H1 (cell line): ENCODE results near the gene PKD1L1. TPM values are rescaled to one million over a fixed set of nuclear protein-coding genes. Genes with fewer than 3 reads are reported as not detected.

Experiments
- CTCF ChIA-PET: fragments of 300-600 bp; sonication (Branson Sonifier 250); formaldehyde crosslinking; loops from one replicate; lab custom pipeline; 2021; ENCODE audit not compliant: partially characterized antibody; lab: Charles Lee
- POLR2A ChIA-PET: fragments of 300-600 bp; sonication (Branson Sonifier 250); formaldehyde crosslinking; loops from one replicate; lab custom pipeline; 2021; ENCODE audit warnings: inconsistent platforms; ENCODE audit not compliant: partially characterized antibody; lab: Charles Lee
- DNase-seq, 2 experiments: peaks; one replicate each; pipeline versions ENCODE4 v3.0.0 to v3.0.0-alpha.2; 2010 to 2022; ENCODE audit warnings: low spot score in 2 of 2, low read depth in 1 of 2, mixed read lengths in 1 of 2
- FAIRE-seq: peaks from 2 replicates; lab custom pipeline; 2011; peaks lifted over from hg19 to GRCh38; lab: Jason Lieb, UNC
- H2AFZ ChIP-seq: 2 replicates; pipeline ENCODE4 v1.8.1; 2012; ENCODE audit warnings: low read length, inconsistent platforms
- H2AK5ac ChIP-seq: 2 replicates; pipeline ENCODE4 v1.6.1; 2013; ENCODE audit warnings: low read depth, low read length
- H2BK120ac ChIP-seq: replicated peaks from 2 replicates; pipeline ENCODE3; 2013; ENCODE audit warnings: low read depth, low read length, inconsistent platforms
- H2BK12ac ChIP-seq: 2 replicates; pipeline ENCODE4 v1.6.1; 2013; ENCODE audit warnings: low read depth, low read length
- H2BK15ac ChIP-seq: 2 replicates; pipeline ENCODE4 v1.6.1; 2013; ENCODE audit warnings: low read length
- H2BK20ac ChIP-seq: 2 replicates; pipeline ENCODE4 v1.6.1; 2013; ENCODE audit warnings: low read length
- H2BK5ac ChIP-seq: 2 replicates; pipeline ENCODE4 v1.6.1; 2013; ENCODE audit warnings: low read depth, low read length
- H3K14ac ChIP-seq: 2 replicates; pipeline ENCODE4 v1.6.1; 2013; ENCODE audit warnings: inconsistent platforms; ENCODE audit not compliant: insufficient read length
- H3K18ac ChIP-seq: 2 replicates; pipeline ENCODE4 v1.6.1; 2013; ENCODE audit warnings: low read length; ENCODE audit errors: extremely low read depth
- H3K23ac ChIP-seq: 2 replicates; pipeline ENCODE4 v1.6.1; 2013; ENCODE audit warnings: inconsistent platforms; ENCODE audit not compliant: insufficient read length
- H3K23me2 ChIP-seq: 2 replicates; pipeline ENCODE4 v1.6.1; 2013; ENCODE audit warnings: low read depth, low read length
- H3K27ac ChIP-seq: 2 replicates; pipeline ENCODE4 v1.6.1; 2011; ENCODE audit warnings: low read depth, low read length, inconsistent platforms
- H3K27me3 ChIP-seq, 4 experiments: replicated peaks in 1 of 4; 1 replicate in 1 of 4; 2 replicates in 3 of 4; pipeline versions ENCODE4 v1.6.1 to v1.8.1; 2011 to 2013; ENCODE audit warnings: low read length in 3 of 4, mild to moderate bottlenecking in 3 of 4, inconsistent platforms in 2 of 4, mixed read lengths in 2 of 4, moderate library complexity in 1 of 4; ENCODE audit not compliant: control insufficient read depth in 3 of 4, insufficient read depth in 3 of 4; ENCODE audit errors: extremely low read depth in 1 of 4
- H3K36me3 ChIP-seq, 4 experiments: 2 replicates each; pipeline versions ENCODE4 v1.6.1 to v1.8.1; 2011 to 2013; ENCODE audit warnings: mild to moderate bottlenecking in 4 of 4, low read length in 3 of 4, moderate library complexity in 2 of 4, control low read depth in 1 of 4, inconsistent platforms in 1 of 4; ENCODE audit not compliant: insufficient read depth in 4 of 4, control insufficient read depth in 2 of 4
- H3K4ac ChIP-seq: replicated peaks from 2 replicates; pipeline ENCODE3; 2013; ENCODE audit warnings: low read length, low read depth, mixed read lengths, inconsistent platforms; ENCODE audit not compliant: insufficient read length
- H3K4me1 ChIP-seq, 4 experiments: replicated peaks in 1 of 4; 1 replicate in 1 of 4; 2 replicates in 3 of 4; pipeline versions ENCODE4 v1.6.1 to v1.8.1; 2011 to 2013; ENCODE audit warnings: low read length in 3 of 4, inconsistent platforms in 2 of 4, mixed read lengths in 1 of 4; ENCODE audit not compliant: insufficient read depth in 4 of 4, control insufficient read depth in 3 of 4
- H3K4me2 ChIP-seq, 2 experiments: 2 replicates each; pipeline versions ENCODE4 v1.6.1 to v1.8.1; 2011 to 2013; ENCODE audit warnings: low read depth in 2 of 2, low read length in 2 of 2, control low read depth in 1 of 2, inconsistent platforms in 1 of 2, mild to moderate bottlenecking in 1 of 2; ENCODE audit not compliant: insufficient read depth in 1 of 2
- H3K4me3 ChIP-seq, 4 experiments: fragments of 200-600, 300-600 bp in 1 of 4; sonication (generic), shearing (Covaris generic), sonication (Bioruptor Twin) in 1 of 4; 2 replicates each; pipeline versions ENCODE4 v1.5.1 to v1.8.1; 2011 to 2016; ENCODE audit warnings: low read length in 4 of 4, low read depth in 3 of 4, control low read depth in 2 of 4, inconsistent platforms in 2 of 4, mild to moderate bottlenecking in 2 of 4, mixed read lengths in 1 of 4, moderate library complexity in 1 of 4; ENCODE audit not compliant: insufficient read depth in 2 of 4; ENCODE audit errors: extremely low read depth in 1 of 4
- H3K56ac ChIP-seq: replicated peaks from 2 replicates; pipeline ENCODE3; 2013; ENCODE audit warnings: low read depth, mild to moderate bottlenecking, mixed read lengths, low read length, inconsistent platforms; ENCODE audit not compliant: insufficient read length
- H3K79me1 ChIP-seq: 2 replicates; pipeline ENCODE4 v1.6.1; 2013; ENCODE audit warnings: low read depth, low read length, control low read depth
- H3K79me2 ChIP-seq, 2 experiments: 2 replicates each; pipeline versions ENCODE4 v1.6.1 to v1.8.1; 2012 to 2013; ENCODE audit warnings: low read length in 2 of 2, mild to moderate bottlenecking in 2 of 2, inconsistent platforms in 1 of 2; ENCODE audit not compliant: insufficient read depth in 2 of 2, control insufficient read depth in 1 of 2
- H3K9ac ChIP-seq, 4 experiments: replicated peaks in 1 of 4; 1 replicate in 1 of 4; 2 replicates in 3 of 4; pipeline versions ENCODE4 v1.6.1 to v1.8.1; 2011 to 2013; ENCODE audit warnings: low read depth in 3 of 4, low read length in 3 of 4, control low read depth in 2 of 4, mild to moderate bottlenecking in 2 of 4, moderate library complexity in 2 of 4, inconsistent platforms in 1 of 4; ENCODE audit errors: extremely low read depth in 1 of 4
- H3K9me3 ChIP-seq, 2 experiments: 2 replicates each; pipeline versions ENCODE4 v1.6.1 to v1.8.1; 2012 to 2013; ENCODE audit warnings: mild to moderate bottlenecking in 2 of 2, moderate library complexity in 2 of 2, control low read depth in 1 of 2, inconsistent platforms in 1 of 2, low read depth in 1 of 2, low read length in 1 of 2, mixed read lengths in 1 of 2; ENCODE audit not compliant: insufficient read depth in 2 of 2
- H4K20me1 ChIP-seq, 2 experiments: replicated peaks in 1 of 2; 2 replicates each; pipeline versions ENCODE3 to v1.8.1; 2011 to 2013; ENCODE audit warnings: inconsistent platforms in 2 of 2, low read length in 2 of 2, mild to moderate bottlenecking in 1 of 2; ENCODE audit not compliant: insufficient read depth in 2 of 2, control insufficient read depth in 1 of 2
- H4K5ac ChIP-seq: 2 replicates; pipeline ENCODE4 v1.6.1; 2013; ENCODE audit warnings: low read length, low read depth, mixed read lengths, inconsistent platforms; ENCODE audit not compliant: insufficient read length
- H4K8ac ChIP-seq: 2 replicates; pipeline ENCODE4 v1.8.0; 2013; ENCODE audit warnings: mild to moderate bottlenecking, moderate library complexity, low read length, inconsistent platforms; ENCODE audit not compliant: insufficient read depth; ENCODE audit errors: extremely low read depth
- H4K91ac ChIP-seq: replicated peaks from 2 replicates; pipeline ENCODE3; 2013; ENCODE audit warnings: low read length, mixed read lengths, inconsistent platforms; ENCODE audit not compliant: insufficient read length
- EZH2 ChIP-seq: fragments of 200-600 bp; sonication (generic); IDR thresholded peaks from 2 replicates; pipeline ENCODE4 v1.7.1; 2012; ENCODE audit warnings: low read depth, mild to moderate bottlenecking, moderate library complexity, low read length, inconsistent platforms; ENCODE audit not compliant: severe bottlenecking
- KDM1A ChIP-seq: fragments of 200-600, 300-600 bp; sonication (generic); IDR thresholded peaks from 2 replicates; pipeline ENCODE4 v1.7.1; 2016; ENCODE audit warnings: mild to moderate bottlenecking, low read length, borderline replicate concordance
- KDM5A ChIP-seq: fragments of 200-600 bp; IDR thresholded peaks from 2 replicates; pipeline ENCODE4 v1.7.1; 2012; ENCODE audit warnings: mild to moderate bottlenecking, low read length, inconsistent platforms, mixed read lengths
- MAX ChIP-seq: IDR thresholded peaks from 2 replicates; pipeline ENCODE4 v1.6.1; 2012; ENCODE audit warnings: inconsistent platforms
- NRF1 ChIP-seq: IDR thresholded peaks from 2 replicates; pipeline ENCODE4 v1.6.1; 2011; ENCODE audit warnings: mild to moderate bottlenecking, low read depth, low read length, improper control_type of control experiment
- POLR2A ChIP-seq, 2 experiments: IDR thresholded peaks; 1 replicate in 1 of 2; 2 replicates in 1 of 2; pipeline ENCODE4 v1.6.1; 2011; ENCODE audit warnings: low read depth in 2 of 2, low read length in 2 of 2, mild to moderate bottlenecking in 2 of 2; ENCODE audit errors: control extremely low read depth in 1 of 2
- POU5F1 ChIP-seq: IDR thresholded peaks from 2 replicates; pipeline ENCODE4 v1.6.1; 2011; ENCODE audit warnings: low read depth, mild to moderate bottlenecking, low read length, moderate library complexity
- RBBP5 ChIP-seq: IDR thresholded peaks from 2 replicates; pipeline ENCODE4 v1.7.1; 2012; ENCODE audit warnings: low read depth, mild to moderate bottlenecking, inconsistent platforms, low read length, moderate library complexity, borderline replicate concordance
- RFX5 ChIP-seq: IDR thresholded peaks from 2 replicates; pipeline ENCODE4 v1.6.1; 2011; ENCODE audit warnings: low read depth, low read length, improper control_type of control experiment, borderline replicate concordance
- RXRA ChIP-seq: IDR thresholded peaks from 2 replicates; pipeline ENCODE4 v1.6.1; 2011; ENCODE audit warnings: low read depth, mild to moderate bottlenecking, low read length, moderate library complexity; ENCODE audit not compliant: insufficient read depth
- SUZ12 ChIP-seq: fragments of 200-600 bp; sonication (generic); IDR thresholded peaks from 2 replicates; pipeline ENCODE4 v1.6.1; 2012; ENCODE audit warnings: mild to moderate bottlenecking, inconsistent platforms, low read length, moderate library complexity, mixed read lengths
- TAF1 ChIP-seq: IDR thresholded peaks from 2 replicates; pipeline ENCODE4 v1.6.1; 2011; ENCODE audit warnings: mild to moderate bottlenecking, low read depth, low read length
- YY1 ChIP-seq: IDR thresholded peaks from 2 replicates; pipeline ENCODE4 v1.6.1; 2011; ENCODE audit warnings: low read depth, mild to moderate bottlenecking, low read length
- whole genome bisulfite sequencing, 2 experiments: shearing (Covaris generic) in 1 of 2; methylation state at CpG; one replicate each; pipeline versions ENCODE4 v1.1.6 to v1.1.7; 2013 to 2015; ENCODE audit warnings: low lambda C conversion rate in 2 of 2, mixed read lengths in 2 of 2, inconsistent platforms in 1 of 2, low coverage in 1 of 2, missing lambda C conversion rate in 1 of 2; ENCODE audit not compliant: insufficient replicate concordance in 2 of 2, insufficient coverage in 1 of 2, insufficient read length in 1 of 2; ENCODE audit errors: extremely low coverage in 1 of 2, missing lambda C conversion rate in 1 of 2; 5-methylcytosine and 5-hydroxymethylcytosine counted together
- polyA plus RNA-seq, 7 experiments: library from polyadenylated mRNA; depleted of rRNA in 3 of 7; stranded (reverse) in 5 of 7; unstranded in 2 of 7; fragments of >200 nt in 5 of 7; fragments of 200-250 nt in 2 of 7; gene quantifications; 1 replicate in 5 of 7; 2 replicates in 1 of 7; 4 replicates in 1 of 7; pipeline versions ENCODE4 v1.2.1 to v1.2.3, GENCODE V29; 2011 to 2013; ENCODE audit warnings: missing spikeins in 2 of 7, mixed read lengths in 2 of 7
- total RNA-seq: library from RNA; stranded (reverse); fragmentation: NEBNext Ultra II Directional; extraction: Animal tissue kit (Norgen Biotek cat#: 25700); gene quantifications from 2 replicates; pipeline ENCODE4 v1.2.1, GENCODE V29; 2021

Gene PKD1L1
- total and polyA plus RNA-seq, 2 of the 8 experiments (the other 6 are each of a cell fraction or from before 2014, with no cell fraction given) = 0.22 to 0.35 TPM

- FAIRE-seq (no peak), DNase-seq (no peak)
- no peak overlapping the region for H2BK120ac ChIP-seq
- H2BK20ac ChIP-seq = no peak overlapping the region
- H4K91ac ChIP-seq = no peak overlapping the region
- no peak overlapping the region for H2AFZ ChIP-seq
- H4K5ac ChIP-seq = no peak overlapping the region
- no peak overlapping the region for H3K4me2 ChIP-seq
- CTCF ChIA-PET = interaction anchor here (0.8 kb wide), 1 partner anchor 53 kb away, joined by 3 read pairs; no protein-coding TSS in a partner anchor
- H2BK12ac ChIP-seq = no peak overlapping the region
- POLR2A ChIA-PET = no interaction called here
- no peak overlapping the region for H3K14ac ChIP-seq
- no peak overlapping the region for H4K8ac ChIP-seq
- no peaks in the 10 kb centered on the region for H3K79me2 ChIP-seq
- TF ChIP-seq NRF1 (no peak), KDM5A (no peak), RXRA (no peak), EZH2 (no peak), RBBP5 (no peak), MAX (no peak), POLR2A (IDR thresholded peaks at IDR 0.05; ENCODE audit: control extremely low read depth in 1 of 2, low read depth in 2 of 2, low read length in 2 of 2) (no peak), YY1 (no peak), RFX5 (no peak), TAF1 (no peak), SUZ12 (no peak), KDM1A (no peak), POU5F1 (no peak)
- no peaks in the 10 kb centered on the region for H3K79me1 ChIP-seq
- no peaks in the 10 kb centered on the region; the same call in 1 of the 2 replicates for H3K23me2 ChIP-seq
- no peak overlapping the region for H3K23ac ChIP-seq
- no peak overlapping the region for H3K4me3 ChIP-seq
- no peak overlapping the region for H3K4ac ChIP-seq
- H3K36me3 ChIP-seq = no peaks in the 10 kb centered on the region
- no peak overlapping the region for H3K56ac ChIP-seq
- no peak overlapping the region for H3K9ac ChIP-seq
- no peaks in the 10 kb centered on the region for H4K20me1 ChIP-seq
- no peak overlapping the region for H2BK5ac ChIP-seq
- no peak overlapping the region for H3K18ac ChIP-seq
- WGBS, 2 experiments = 92% methylated on average over 7 of the region's 7 CpGs; no CpG with 5 or more reads in 1 of the 2 experiments
- no peak overlapping the region for H3K27ac ChIP-seq
- H3K27me3 ChIP-seq = no peaks in the 10 kb centered on the region
- no peak overlapping the region for H2AK5ac ChIP-seq
- H3K4me1 ChIP-seq = no peaks in the 10 kb centered on the region
- H2BK15ac ChIP-seq = no peak overlapping the region
- H3K9me3 ChIP-seq = no peaks in the 10 kb centered on the region
These were observed 182.1 kb downstream of the PKD1L1 start for GRCh38 chr7:47766126-47766525.
